ENCODE data around the gene FBXL17. TPM values are rescaled to one million over a fixed set of nuclear protein-coding genes. Genes with fewer than 3 reads are reported as not detected.

Gene FBXL17
- total RNA-seq, 1 experiment from 2014 or later = 3.5 TPM

- TF ChIP-seq CDX4 (CRISPR knock-in tag; IDR thresholded peaks at IDR 0.05; ENCODE audit: borderline replicate concordance) (no peak), EMX1 (CRISPR knock-in tag; IDR thresholded peaks at IDR 0.05) (no peak), ZNF317 (CRISPR knock-in tag; IDR thresholded peaks at IDR 0.05; ENCODE audit: borderline replicate concordance, low read depth) (no peak), E2F4 (CRISPR knock-in tag; IDR thresholded peaks at IDR 0.05; ENCODE audit: borderline replicate concordance, low read depth) (no peak), ESRRA (CRISPR knock-in tag; IDR thresholded peaks at IDR 0.05; ENCODE audit: borderline replicate concordance) (no peak), GTF2I (CRISPR knock-in tag; conservative IDR thresholded peaks at IDR 0.05) (no peak), ZBTB43 (CRISPR knock-in tag; IDR thresholded peaks at IDR 0.05) (no peak), ZNF121 (CRISPR knock-in tag; IDR thresholded peaks at IDR 0.05) (no peak), FOXJ3 (CRISPR knock-in tag; IDR thresholded peaks at IDR 0.05; ENCODE audit: borderline replicate concordance) (no peak), ZNF425 (CRISPR knock-in tag; conservative IDR thresholded peaks at IDR 0.05) (no peak)
These were observed 566.8 kb downstream of the FBXL17 start (continued) for GRCh38 chr5:107815109-107815508.

- Mint-ChIP-seq H3K4me1 (peaks cover 50% of the 10 kb centered on the region), H3K36me3 (no peaks in the 10 kb centered on the region), H3K27me3 (ENCODE audit: low read depth) (peaks cover 53% of the 10 kb centered on the region), H3K4me3 (no peak overlapping the region), H3K9me3 (peaks cover 4% of the 10 kb centered on the region), H3K27ac (no peak overlapping the region)
- no peak for ATAC-seq
- ChIA-PET POLR2A (no interaction called here), CTCF (no interaction called here)
- no peak for DNase-seq (ENCODE audit: low spot score)
- TF ChIP-seq ZNF281 (CRISPR knock-in tag; IDR thresholded peaks at IDR 0.05) = no peak
- no peak for TF ChIP-seq ZNF232 (CRISPR knock-in tag; IDR thresholded peaks at IDR 0.05)
- no peak for TF ChIP-seq PREB (CRISPR knock-in tag; IDR thresholded peaks at IDR 0.05; ENCODE audit: borderline replicate concordance)
- TF ChIP-seq ZNF425 (CRISPR knock-in tag; conservative IDR thresholded peaks at IDR 0.05) = no peak
- no peak for TF ChIP-seq TEAD1 (CRISPR knock-in tag; IDR thresholded peaks at IDR 0.05)
- no peak for TF ChIP-seq USF2 (CRISPR knock-in tag; IDR thresholded peaks at IDR 0.05)
- no peak for TF ChIP-seq CREM (CRISPR knock-in tag; IDR thresholded peaks at IDR 0.05)
- no peak for TF ChIP-seq GRHL2 (CRISPR knock-in tag; IDR thresholded peaks at IDR 0.05; ENCODE audit: insufficient replicate concordance, severe bottlenecking)
- TF ChIP-seq JAZF1 (CRISPR knock-in tag; IDR thresholded peaks at IDR 0.05) = no peak
- no peak for TF ChIP-seq SP1 (CRISPR knock-in tag; conservative IDR thresholded peaks at IDR 0.05)
- no peak for TF ChIP-seq SMAD3 (CRISPR knock-in tag; IDR thresholded peaks at IDR 0.05; ENCODE audit: borderline replicate concordance)
- no peak for TF ChIP-seq NFATC4 (CRISPR knock-in tag; IDR thresholded peaks at IDR 0.05)
- no peak for TF ChIP-seq TEAD4 (CRISPR knock-in tag; IDR thresholded peaks at IDR 0.05)
- TF ChIP-seq NR3C1 (CRISPR knock-in tag; conservative IDR thresholded peaks at IDR 0.05; ENCODE audit: low read depth) = no peak
These were observed 567.6 kb downstream of the FBXL17 start for GRCh38 chr5:107814183-107814827.

Data from WTC11 (cell line).